ENCODE data around the gene BCL3.
A peak's percentile ranks its signal among the peaks of the same experiment; 100 is the strongest.

The BCL3 gene

GRCh38 chr19:44740351-44740824 is 8.1 kb upstream of the BCL3 start:
- ChIA-PET CTCF (interaction anchor here (0.9 to 4.7 kb wide), 5 partner anchors 12 to 30 kb away, joined by 3 to 53 read pairs (median 6); no protein-coding TSS in a partner anchor), POLR2A (interaction anchor here (0.6 kb wide), 1 partner anchor 44 kb away, joined by 3 read pairs; no protein-coding TSS in a partner anchor)
- H3K27me3 ChIP-seq (replicated peaks in 2 of 5; ENCODE audit: control insufficient read depth in 4 of 5, insufficient read depth in 5 of 5, low read length in 4 of 5), result no peaks in the 10 kb centered on the region
- WGBS (ENCODE audit: insufficient coverage), result 54% methylated on average over 3 of the region's 3 CpGs
- H3K9me3 ChIP-seq (ENCODE audit: control extremely low read depth in 1 of 5, control insufficient read depth in 4 of 5, insufficient read depth in 2 of 5, low read depth in 1 of 5, low read length in 4 of 5), result no peaks in the 10 kb centered on the region
- H3K36me3 ChIP-seq (ENCODE audit: control insufficient read depth in 4 of 4, insufficient read depth in 4 of 4, low read length in 3 of 4), result no peaks in the 10 kb centered on the region
- H3K4me3 ChIP-seq (ENCODE audit: control insufficient read depth in 1 of 7, extremely low read depth in 1 of 7, insufficient read depth in 4 of 7, low read depth in 2 of 7, low read length in 6 of 7), result no peak overlapping the region
- H3K27ac ChIP-seq (ENCODE audit: insufficient read depth in 1 of 2, low read depth in 1 of 2, low read length in 2 of 2, poor library complexity in 1 of 2, severe bottlenecking in 2 of 2), result no peak overlapping the region
- peaks cover 17 to 82% (median 47%) of the 10 kb centered on the region in 4 experiments for H3K4me1 ChIP-seq (ENCODE audit: control extremely low read depth in 1 of 4, control insufficient read depth in 4 of 4, insufficient read depth in 4 of 4, low read length in 3 of 4)
- DNase-seq, result peak in 1 of 3 donors; percentile 45

- peak overlapping the region; percentile 66 to 77 for H3K27ac ChIP-seq (ENCODE audit: insufficient read depth in 1 of 2, low read depth in 1 of 2, low read length in 2 of 2, poor library complexity in 1 of 2, severe bottlenecking in 2 of 2)
- ChIA-PET POLR2A (interaction anchor here (1.5 kb wide), 1 partner anchor 12 kb away, joined by 16 read pairs; no protein-coding TSS in a partner anchor), CTCF (interaction anchor here (1.0 to 4.7 kb wide), 9 partner anchors 8 to 29 kb away, joined by 3 to 53 read pairs (median 6); no protein-coding TSS in a partner anchor)
- no peaks in the 10 kb centered on the region for H3K9me3 ChIP-seq (ENCODE audit: control extremely low read depth in 1 of 5, control insufficient read depth in 4 of 5, insufficient read depth in 2 of 5, low read depth in 1 of 5, low read length in 4 of 5)
- H3K4me3 ChIP-seq (ENCODE audit: control insufficient read depth in 1 of 7, extremely low read depth in 1 of 7, insufficient read depth in 4 of 7, low read depth in 2 of 7, low read length in 6 of 7), result no peak overlapping the region
- H3K27me3 ChIP-seq (replicated peaks in 2 of 5; ENCODE audit: control insufficient read depth in 4 of 5, insufficient read depth in 5 of 5, low read length in 4 of 5), result no peaks in the 10 kb centered on the region
- peaks cover 17 to 84% (median 48%) of the 10 kb centered on the region in 4 experiments for H3K4me1 ChIP-seq (ENCODE audit: control extremely low read depth in 1 of 4, control insufficient read depth in 4 of 4, insufficient read depth in 4 of 4, low read length in 3 of 4)
- 21% methylated on average over 3 of the region's 6 CpGs for WGBS (ENCODE audit: insufficient coverage)
- DNase-seq, result no peak
- no peaks in the 10 kb centered on the region for H3K36me3 ChIP-seq (ENCODE audit: control insufficient read depth in 4 of 4, insufficient read depth in 4 of 4, low read length in 3 of 4)
Observed at GRCh38 chr19:44741258-44741731, 7.2 kb upstream of the BCL3 start.

GRCh38 chr19:44741841-44742329 is 6.6 kb upstream of the BCL3 start:
- H3K27me3 ChIP-seq (replicated peaks in 2 of 5; ENCODE audit: control insufficient read depth in 4 of 5, insufficient read depth in 5 of 5, low read length in 4 of 5), result no peaks in the 10 kb centered on the region
- CTCF ChIA-PET, result interaction anchor here (1.1 to 4.7 kb wide), 7 partner anchors 8 to 25 kb away, joined by 4 to 53 read pairs (median 6); no protein-coding TSS in a partner anchor
- H3K27ac ChIP-seq (ENCODE audit: insufficient read depth in 1 of 2, low read depth in 1 of 2, low read length in 2 of 2, poor library complexity in 1 of 2, severe bottlenecking in 2 of 2), result peak overlapping the region; percentile 33 to 79
- peaks cover 17 to 84% (median 52%) of the 10 kb centered on the region in 4 experiments for H3K4me1 ChIP-seq (ENCODE audit: control extremely low read depth in 1 of 4, control insufficient read depth in 4 of 4, insufficient read depth in 4 of 4, low read length in 3 of 4)
- 6% methylated on average over 12 of the region's 13 CpGs for WGBS (ENCODE audit: insufficient coverage)
- H3K4me3 ChIP-seq (ENCODE audit: control insufficient read depth in 1 of 7, extremely low read depth in 1 of 7, insufficient read depth in 4 of 7, low read depth in 2 of 7, low read length in 6 of 7), result peak overlapping the region in 1 of 7 experiments; percentile 48
- DNase-seq, result peak; percentile 95 to 98 (median 98)
- POLR2A ChIA-PET, result interaction anchor here (0.8 to 1.5 kb wide), 3 partner anchors 12 to 20 kb away, joined by 3 to 16 read pairs (median 3); no protein-coding TSS in a partner anchor
- no peaks in the 10 kb centered on the region for H3K36me3 ChIP-seq (ENCODE audit: control insufficient read depth in 4 of 4, insufficient read depth in 4 of 4, low read length in 3 of 4)
- no peaks in the 10 kb centered on the region for H3K9me3 ChIP-seq (ENCODE audit: control extremely low read depth in 1 of 5, control insufficient read depth in 4 of 5, insufficient read depth in 2 of 5, low read depth in 1 of 5, low read length in 4 of 5)

GRCh38 chr19:44742330-44743061 is 6.0 kb upstream of the BCL3 start:
- peak overlapping the region in 1 of 7 experiments; percentile 48 for H3K4me3 ChIP-seq (ENCODE audit: control insufficient read depth in 1 of 7, extremely low read depth in 1 of 7, insufficient read depth in 4 of 7, low read depth in 2 of 7, low read length in 6 of 7)
- H3K4me1 ChIP-seq (ENCODE audit: control extremely low read depth in 1 of 4, control insufficient read depth in 4 of 4, insufficient read depth in 4 of 4, low read length in 3 of 4), result peaks cover 13 to 85% (median 57%) of the 10 kb centered on the region in 4 experiments
- 89% methylated on average over 15 of the region's 20 CpGs for WGBS (ENCODE audit: insufficient coverage)
- H3K27me3 ChIP-seq (replicated peaks in 2 of 5; ENCODE audit: control insufficient read depth in 4 of 5, insufficient read depth in 5 of 5, low read length in 4 of 5), result no peaks in the 10 kb centered on the region
- DNase-seq, result no peak
- H3K9me3 ChIP-seq (ENCODE audit: control extremely low read depth in 1 of 5, control insufficient read depth in 4 of 5, insufficient read depth in 2 of 5, low read depth in 1 of 5, low read length in 4 of 5), result no peaks in the 10 kb centered on the region
- ChIA-PET CTCF (interaction anchor here (1.1 to 4.7 kb wide), 8 partner anchors 10 to 48 kb away, joined by 4 to 53 read pairs (median 6); no protein-coding TSS in a partner anchor), POLR2A (interaction anchor here (0.8 to 1.6 kb wide), 5 partner anchors 11 to 20 kb away, joined by 3 to 16 read pairs (median 3); no protein-coding TSS in a partner anchor)
- no peaks in the 10 kb centered on the region for H3K36me3 ChIP-seq (ENCODE audit: control insufficient read depth in 4 of 4, insufficient read depth in 4 of 4, low read length in 3 of 4)
- H3K27ac ChIP-seq (ENCODE audit: insufficient read depth in 1 of 2, low read depth in 1 of 2, low read length in 2 of 2, poor library complexity in 1 of 2, severe bottlenecking in 2 of 2), result peak overlapping the region; percentile 33 to 79

GRCh38 chr19:44744871-44745332 is 3.6 kb upstream of the BCL3 start:
- H3K27me3 ChIP-seq (replicated peaks in 2 of 5; ENCODE audit: control insufficient read depth in 4 of 5, insufficient read depth in 5 of 5, low read length in 4 of 5), result no peaks in the 10 kb centered on the region
- no peaks in the 10 kb centered on the region for H3K9me3 ChIP-seq (ENCODE audit: control extremely low read depth in 1 of 5, control insufficient read depth in 4 of 5, insufficient read depth in 2 of 5, low read depth in 1 of 5, low read length in 4 of 5)
- CTCF ChIA-PET, result interaction anchor here (0.7 to 3.6 kb wide), 6 partner anchors 9 to 26 kb away, joined by 3 to 20 read pairs (median 6); no protein-coding TSS in a partner anchor
- WGBS (ENCODE audit: insufficient coverage), result 83% methylated on average over 3 of the region's 3 CpGs
- no peak overlapping the region for H3K27ac ChIP-seq (ENCODE audit: insufficient read depth in 1 of 2, low read depth in 1 of 2, low read length in 2 of 2, poor library complexity in 1 of 2, severe bottlenecking in 2 of 2)
- no peak overlapping the region for H3K4me3 ChIP-seq (ENCODE audit: control insufficient read depth in 1 of 7, extremely low read depth in 1 of 7, insufficient read depth in 4 of 7, low read depth in 2 of 7, low read length in 6 of 7)
- POLR2A ChIA-PET, result no interaction called here
- H3K4me1 ChIP-seq (ENCODE audit: control extremely low read depth in 1 of 4, control insufficient read depth in 4 of 4, insufficient read depth in 4 of 4, low read length in 3 of 4), result peaks cover 11 to 79% (median 55%) of the 10 kb centered on the region in 4 experiments
- DNase-seq, result no peak
- peaks cover 0 to 5% (median 2%) of the 10 kb centered on the region in 4 experiments for H3K36me3 ChIP-seq (ENCODE audit: control insufficient read depth in 4 of 4, insufficient read depth in 4 of 4, low read length in 3 of 4)

GRCh38 chr19:44745341-44745831 is 3.1 kb upstream of the BCL3 start:
- ChIA-PET CTCF (interaction anchor here (0.7 to 1.9 kb wide), 4 partner anchors 8 to 25 kb away, joined by 3 to 9 read pairs (median 6); no protein-coding TSS in a partner anchor), POLR2A (no interaction called here)
- Histone ChIP-seq H3K27ac (ENCODE audit: insufficient read depth in 1 of 2, low read depth in 1 of 2, low read length in 2 of 2, poor library complexity in 1 of 2, severe bottlenecking in 2 of 2) (no peak overlapping the region), H3K4me3 (ENCODE audit: control insufficient read depth in 1 of 7, extremely low read depth in 1 of 7, insufficient read depth in 4 of 7, low read depth in 2 of 7, low read length in 6 of 7) (no peak overlapping the region), H3K27me3 (replicated peaks in 2 of 5; ENCODE audit: control insufficient read depth in 4 of 5, insufficient read depth in 5 of 5, low read length in 4 of 5) (no peaks in the 10 kb centered on the region), H3K4me1 (ENCODE audit: control extremely low read depth in 1 of 4, control insufficient read depth in 4 of 4, insufficient read depth in 4 of 4, low read length in 3 of 4) (peaks cover 11 to 81% (median 57%) of the 10 kb centered on the region in 4 experiments), H3K36me3 (ENCODE audit: control insufficient read depth in 4 of 4, insufficient read depth in 4 of 4, low read length in 3 of 4) (peaks cover 0 to 5% (median 4%) of the 10 kb centered on the region in 4 experiments), H3K9me3 (ENCODE audit: control extremely low read depth in 1 of 5, control insufficient read depth in 4 of 5, insufficient read depth in 2 of 5, low read depth in 1 of 5, low read length in 4 of 5) (no peaks in the 10 kb centered on the region)
- DNase-seq, result no peak
- 74% methylated on average over 6 of the region's 10 CpGs for WGBS (ENCODE audit: insufficient coverage)

Measured in common myeloid progenitor, CD34-positive (primary cell).